ENCODE results near the gene SYNPO2.
"Not testable (repeated sequence)": the region's sequence is repeated elsewhere in the genome, so short reads cannot be mapped to it uniquely, and the experiment has no call there.

The SYNPO2 gene

DNA sequence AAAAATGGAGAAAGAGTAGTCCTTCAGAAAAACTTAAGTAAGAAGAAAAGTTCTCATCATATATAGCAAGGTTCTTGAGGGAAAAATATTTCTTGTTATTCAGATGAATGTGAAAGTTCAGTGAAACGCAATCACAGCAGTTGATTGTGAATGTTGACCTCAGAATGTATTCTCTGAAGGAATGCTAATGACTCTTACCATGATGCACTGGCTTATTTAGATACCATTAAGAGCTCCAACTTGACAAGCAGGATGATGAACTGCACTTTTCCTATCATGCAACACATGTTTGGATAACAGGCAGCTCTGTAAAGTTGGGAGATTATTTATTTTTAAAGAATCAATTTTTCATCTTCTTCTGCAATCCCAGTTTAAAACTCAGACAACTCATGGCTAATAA is 131.5 kb downstream of the SYNPO2 start:
- no peaks in the 10 kb centered on the region for H3K9me2 ChIP-seq (replicated peaks; ENCODE audit: insufficient read depth, low read length)
- no peak overlapping the region for H3K4me3 ChIP-seq (ENCODE audit: insufficient read depth, low read length, poor library complexity, severe bottlenecking)
- TF ChIP-seq, protein P1, sequence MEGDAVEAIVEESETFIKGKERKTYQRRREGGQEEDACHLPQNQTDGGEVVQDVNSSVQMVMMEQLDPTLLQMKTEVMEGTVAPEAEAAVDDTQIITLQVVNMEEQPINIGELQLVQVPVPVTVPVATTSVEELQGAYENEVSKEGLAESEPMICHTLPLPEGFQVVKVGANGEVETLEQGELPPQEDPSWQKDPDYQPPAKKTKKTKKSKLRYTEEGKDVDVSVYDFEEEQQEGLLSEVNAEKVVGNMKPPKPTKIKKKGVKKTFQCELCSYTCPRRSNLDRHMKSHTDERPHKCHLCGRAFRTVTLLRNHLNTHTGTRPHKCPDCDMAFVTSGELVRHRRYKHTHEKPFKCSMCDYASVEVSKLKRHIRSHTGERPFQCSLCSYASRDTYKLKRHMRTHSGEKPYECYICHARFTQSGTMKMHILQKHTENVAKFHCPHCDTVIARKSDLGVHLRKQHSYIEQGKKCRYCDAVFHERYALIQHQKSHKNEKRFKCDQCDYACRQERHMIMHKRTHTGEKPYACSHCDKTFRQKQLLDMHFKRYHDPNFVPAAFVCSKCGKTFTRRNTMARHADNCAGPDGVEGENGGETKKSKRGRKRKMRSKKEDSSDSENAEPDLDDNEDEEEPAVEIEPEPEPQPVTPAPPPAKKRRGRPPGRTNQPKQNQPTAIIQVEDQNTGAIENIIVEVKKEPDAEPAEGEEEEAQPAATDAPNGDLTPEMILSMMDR (IDR thresholded peaks at IDR 0.05; ENCODE audit: insufficient read depth, low read length, poor library complexity, severe bottlenecking), result no peak
- TF ChIP-seq EZH2phosphoT487 (conservative IDR thresholded peaks at IDR 0.05; ENCODE audit: low read length), result no peak
- H3K27me3 ChIP-seq (ENCODE audit: low read length), result no peaks in the 10 kb centered on the region
- no peaks in the 10 kb centered on the region for H3K9me3 ChIP-seq (ENCODE audit: insufficient read depth, low read length)
- H3K4me2 ChIP-seq (ENCODE audit: low read depth, low read length, poor library complexity, severe bottlenecking), result no peak overlapping the region
- no peak overlapping the region for H3K9ac ChIP-seq (ENCODE audit: low read length)
- H2AFZ ChIP-seq (ENCODE audit: low read depth, low read length, severe bottlenecking), result no peak overlapping the region
- H3K27ac ChIP-seq (ENCODE audit: low read depth, low read length), result no peak overlapping the region
- no peaks in the 10 kb centered on the region for H3F3A ChIP-seq (ENCODE audit: insufficient read depth)
- H3K79me2 ChIP-seq (ENCODE audit: insufficient read depth, low read length), result no peaks in the 10 kb centered on the region
- no peaks in the 10 kb centered on the region for H3K36me3 ChIP-seq (ENCODE audit: low read length)
- no peaks in the 10 kb centered on the region for H4K20me1 ChIP-seq (ENCODE audit: low read depth, low read length)

GRCh38 chr4:119022520-119022919 is 133.9 kb downstream of the SYNPO2 start:
- H3K79me2 ChIP-seq (ENCODE audit: insufficient read depth, low read length); H3K9me2 ChIP-seq (replicated peaks; ENCODE audit: insufficient read depth, low read length); H3K4me2 ChIP-seq (ENCODE audit: low read depth, low read length, poor library complexity, severe bottlenecking); H4K20me1 ChIP-seq (ENCODE audit: low read depth, low read length); H3K4me3 ChIP-seq (ENCODE audit: insufficient read depth, low read length, poor library complexity, severe bottlenecking); H3K9ac ChIP-seq (ENCODE audit: low read length); H3F3A ChIP-seq (ENCODE audit: insufficient read depth); H3K27me3 ChIP-seq (ENCODE audit: low read length); H3K27ac ChIP-seq (ENCODE audit: low read depth, low read length); H2AFZ ChIP-seq (ENCODE audit: low read depth, low read length, severe bottlenecking); H3K9me3 ChIP-seq (ENCODE audit: insufficient read depth, low read length); H3K36me3 ChIP-seq (ENCODE audit: low read length): not testable (repeated sequence)

GRCh38 chr4:119024102-119024501 is 135.4 kb downstream of the SYNPO2 start:
- Histone ChIP-seq H3K79me2 (ENCODE audit: insufficient read depth, low read length) (no peaks in the 10 kb centered on the region), H2AFZ (ENCODE audit: low read depth, low read length, severe bottlenecking) (no peak overlapping the region), H3K9me3 (ENCODE audit: insufficient read depth, low read length) (no peaks in the 10 kb centered on the region), H3K36me3 (ENCODE audit: low read length) (no peaks in the 10 kb centered on the region), H3K27ac (ENCODE audit: low read depth, low read length) (no peak overlapping the region), H3K4me3 (ENCODE audit: insufficient read depth, low read length, poor library complexity, severe bottlenecking) (no peak overlapping the region), H3K4me2 (ENCODE audit: low read depth, low read length, poor library complexity, severe bottlenecking) (no peak overlapping the region), H3K9me2 (replicated peaks; ENCODE audit: insufficient read depth, low read length) (no peaks in the 10 kb centered on the region), H3K27me3 (ENCODE audit: low read length) (no peaks in the 10 kb centered on the region), H3K9ac (ENCODE audit: low read length) (no peak overlapping the region), H4K20me1 (ENCODE audit: low read depth, low read length) (no peaks in the 10 kb centered on the region), H3F3A (ENCODE audit: insufficient read depth) (no peaks in the 10 kb centered on the region)
- no peak for TF ChIP-seq EZH2phosphoT487 (conservative IDR thresholded peaks at IDR 0.05; ENCODE audit: low read length)
- TF ChIP-seq, protein P1 (IDR thresholded peaks at IDR 0.05; ENCODE audit: insufficient read depth, low read length, poor library complexity, severe bottlenecking), result no peak

DNA sequence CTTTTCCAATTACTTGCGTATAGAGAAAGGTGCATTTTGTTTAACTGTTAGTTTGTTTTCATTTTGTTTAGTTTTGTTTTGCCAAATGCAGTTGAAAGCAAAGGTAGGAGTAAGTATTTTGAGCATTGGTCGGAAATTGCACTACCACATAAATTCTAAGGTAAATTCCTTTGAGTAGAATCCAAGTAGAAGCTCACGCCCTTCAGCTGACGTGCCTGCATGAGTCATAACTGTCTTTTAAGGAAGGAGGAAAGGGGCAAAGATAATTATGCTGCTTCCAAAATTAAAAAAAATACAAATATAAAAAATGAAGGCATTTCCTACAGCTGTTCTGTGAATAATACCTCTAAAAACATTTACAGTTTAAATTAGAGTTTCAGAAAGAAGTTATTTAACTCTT is 136.8 kb downstream of the SYNPO2 start:
- H3K9ac ChIP-seq (ENCODE audit: low read length), result no peak overlapping the region
- no peaks in the 10 kb centered on the region for H3K27me3 ChIP-seq (ENCODE audit: low read length)
- no peaks in the 10 kb centered on the region for H4K20me1 ChIP-seq (ENCODE audit: low read depth, low read length)
- no peak overlapping the region for H3K4me3 ChIP-seq (ENCODE audit: insufficient read depth, low read length, poor library complexity, severe bottlenecking)
- no peaks in the 10 kb centered on the region for H3K79me2 ChIP-seq (ENCODE audit: insufficient read depth, low read length)
- H3F3A ChIP-seq (ENCODE audit: insufficient read depth), result no peaks in the 10 kb centered on the region
- no peaks in the 10 kb centered on the region for H3K9me3 ChIP-seq (ENCODE audit: insufficient read depth, low read length)
- H2AFZ ChIP-seq (ENCODE audit: low read depth, low read length, severe bottlenecking), result no peak overlapping the region
- H3K36me3 ChIP-seq (ENCODE audit: low read length), result no peaks in the 10 kb centered on the region
- TF ChIP-seq EZH2phosphoT487 (conservative IDR thresholded peaks at IDR 0.05; ENCODE audit: low read length), result no peak
- TF ChIP-seq, protein P1 (IDR thresholded peaks at IDR 0.05; ENCODE audit: insufficient read depth, low read length, poor library complexity, severe bottlenecking), result no peak
- H3K4me2 ChIP-seq (ENCODE audit: low read depth, low read length, poor library complexity, severe bottlenecking), result no peak overlapping the region
- no peak overlapping the region for H3K27ac ChIP-seq (ENCODE audit: low read depth, low read length)
- no peaks in the 10 kb centered on the region for H3K9me2 ChIP-seq (replicated peaks; ENCODE audit: insufficient read depth, low read length)
